Liver (tissue), 9 donors: Measurements from ENCODE around the gene ERI2. TPM values are rescaled to one million over a fixed set of nuclear protein-coding genes. Genes with fewer than 3 reads are reported as not detected.

Experiments
- DNase-seq: peaks from one replicate; pipeline ENCODE4 v3.0.0-alpha.2; 2017; ENCODE audit warnings: low spot score
- H3K27ac ChIP-seq, 2 donors: one replicate each; pipeline ENCODE4 v1.7.0; 2013; ENCODE audit warnings: inconsistent platforms in 2 of 2, low read length in 2 of 2, control low read depth in 1 of 2, low read depth in 1 of 2, mild to moderate bottlenecking in 1 of 2
- H3K27me3 ChIP-seq, 4 donors: one replicate each; pipeline versions ENCODE4 v1.6.1 to v1.7.0; 2013; ENCODE audit warnings: low read length in 3 of 4, inconsistent platforms in 1 of 4, mild to moderate bottlenecking in 1 of 4, moderate library complexity in 1 of 4; ENCODE audit not compliant: control insufficient read depth in 4 of 4, insufficient read depth in 4 of 4
- H3K36me3 ChIP-seq, 4 donors: one replicate each; pipeline versions ENCODE4 v1.6.1 to v1.7.0; 2013; ENCODE audit warnings: low read length in 3 of 4, mild to moderate bottlenecking in 3 of 4, low read depth in 1 of 4, moderate library complexity in 1 of 4; ENCODE audit not compliant: control insufficient read depth in 4 of 4, insufficient read depth in 3 of 4
- H3K4me1 ChIP-seq, 4 donors: one replicate each; pipeline versions ENCODE4 v1.6.1 to v1.7.0; 2013; ENCODE audit warnings: low read length in 3 of 4, mild to moderate bottlenecking in 3 of 4, moderate library complexity in 1 of 4; ENCODE audit not compliant: control insufficient read depth in 4 of 4, insufficient read depth in 4 of 4
- H3K4me3 ChIP-seq, 3 donors: one replicate each; pipeline versions ENCODE4 v1.6.1 to v1.7.0; 2013; ENCODE audit warnings: low read length in 3 of 3, control low read depth in 1 of 3, low read depth in 1 of 3, mild to moderate bottlenecking in 1 of 3
- H3K9ac ChIP-seq, 2 donors: one replicate each; pipeline ENCODE4 v1.7.0; 2013; ENCODE audit warnings: low read length in 2 of 2, mild to moderate bottlenecking in 2 of 2, moderate library complexity in 2 of 2, control low read depth in 1 of 2, low read depth in 1 of 2
- H3K9me3 ChIP-seq, 4 donors: one replicate each; pipeline versions ENCODE4 v1.6.1 to v1.7.0; 2013; ENCODE audit warnings: low read length in 3 of 4; ENCODE audit not compliant: control insufficient read depth in 4 of 4
- ATF3 ChIP-seq: IDR thresholded peaks from 2 replicates; pipeline ENCODE4 v1.6.1; 2016; ENCODE audit warnings: antibody characterized with exemption
- CTCF ChIP-seq: fragments of 150-350 bp; IDR thresholded peaks from 2 replicates; pipeline ENCODE4 v1.5.1; 2017; ENCODE audit warnings: improper control_type of control experiment, low read depth, low read length; ENCODE audit not compliant: missing input control
- EGR1 ChIP-seq, 2 donors: IDR thresholded peaks; 2 replicates each; pipeline ENCODE4 v1.6.1; 2016 to 2018; ENCODE audit warnings: antibody characterized with exemption in 2 of 2, low read depth in 2 of 2
- FOXA1 ChIP-seq: IDR thresholded peaks from 2 replicates; pipeline ENCODE4 v1.6.1; 2016; ENCODE audit warnings: antibody characterized with exemption
- FOXA2 ChIP-seq: IDR thresholded peaks from 2 replicates; pipeline ENCODE4 v1.6.1; 2016; ENCODE audit warnings: antibody characterized with exemption
- GABPA ChIP-seq, 2 donors: IDR thresholded peaks in 1 of 2; conservative IDR thresholded peaks in 1 of 2; 2 replicates each; pipeline ENCODE4 v1.6.1; 2016; ENCODE audit warnings: antibody characterized with exemption in 2 of 2, mild to moderate bottlenecking in 1 of 2, moderate library complexity in 1 of 2
- HNF4A ChIP-seq, 2 donors: conservative IDR thresholded peaks; 2 replicates each; pipeline ENCODE4 v1.6.1; 2016; ENCODE audit warnings: antibody characterized with exemption in 2 of 2, mild to moderate bottlenecking in 2 of 2
- HNF4G ChIP-seq: IDR thresholded peaks from 2 replicates; pipeline ENCODE4 v1.6.1; 2016; ENCODE audit warnings: antibody characterized with exemption
- JUND ChIP-seq, 2 donors: IDR thresholded peaks; 2 replicates each; pipeline ENCODE4 v1.6.1; 2016; ENCODE audit warnings: antibody characterized with exemption in 2 of 2
- MAX ChIP-seq: IDR thresholded peaks from 2 replicates; pipeline ENCODE4 v1.6.1; 2016; ENCODE audit warnings: antibody characterized with exemption
- NR2F2 ChIP-seq: IDR thresholded peaks from 2 replicates; pipeline ENCODE4 v1.6.1; 2016; ENCODE audit warnings: antibody characterized with exemption
- RAD21 ChIP-seq, 2 donors: IDR thresholded peaks; 2 replicates each; pipeline ENCODE4 v1.6.1; 2016; ENCODE audit warnings: antibody characterized with exemption in 2 of 2, mild to moderate bottlenecking in 2 of 2
- REST ChIP-seq: IDR thresholded peaks from 2 replicates; pipeline ENCODE4 v1.6.1; 2016; ENCODE audit warnings: antibody characterized with exemption, mild to moderate bottlenecking
- RXRA ChIP-seq, 2 donors: IDR thresholded peaks; 2 replicates each; pipeline ENCODE4 v1.6.1; 2017 to 2018; ENCODE audit warnings: antibody characterized with exemption in 2 of 2, mild to moderate bottlenecking in 1 of 2
- SP1 ChIP-seq: IDR thresholded peaks from 2 replicates; pipeline ENCODE4 v1.6.1; 2018; ENCODE audit warnings: antibody characterized with exemption, mild to moderate bottlenecking
- TAF1 ChIP-seq: conservative IDR thresholded peaks from 2 replicates; pipeline ENCODE4 v1.6.1; 2016; ENCODE audit warnings: antibody characterized with exemption, mild to moderate bottlenecking
- YY1 ChIP-seq: IDR thresholded peaks from 2 replicates; pipeline ENCODE4 v1.6.1; 2016; ENCODE audit warnings: antibody characterized with exemption, mild to moderate bottlenecking
- ZBTB33 ChIP-seq: IDR thresholded peaks from 2 replicates; pipeline ENCODE4 v1.6.1; 2016; ENCODE audit warnings: antibody characterized with exemption
- WGBS: extraction: QIAGEN DNeasy Blood & Tissue Kit; methylation state at CpG from one replicate; pipeline ENCODE4 v1.1.7; 2013; 5-methylcytosine and 5-hydroxymethylcytosine counted together
- polyA plus RNA-seq, 2 donors: library from polyadenylated mRNA; stranded (reverse) in 1 of 2; unstranded in 1 of 2; fragments of 200-250 nt in 1 of 2; fragments of >200 nt in 1 of 2; fragmentation: Nextera tagmentation in 1 of 2; extraction: Ambion mirVana in 1 of 2; gene quantifications; one replicate each; pipeline versions ENCODE4 v1.2.1 to v1.2.3, GENCODE V29; 2013 to 2015
- total RNA-seq, 2 donors: library from RNA; depleted of rRNA; stranded (reverse); fragments of >200 nt; gene quantifications; one replicate each; pipeline ENCODE4 v1.2.3, GENCODE V29; 2014
- donor health status: healthy.
- donor health status: healthy.
- donor health status: healthy.
- donor health status: healthy.
- donor health status: healthy.

The ERI2 gene
- total and polyA plus RNA-seq, 4 donors: 8.8 to 79.1 (median 19.1) TPM

- TF ChIP-seq JUND (IDR thresholded peaks at IDR 0.05) (no peak), GABPA (IDR thresholded peaks at IDR 0.05 in 1 of 2, conservative IDR thresholded peaks at IDR 0.05 in 1 of 2) (no peak), SP1 (no peak), CTCF (no peak), RAD21 (IDR thresholded peaks at IDR 0.05) (no peak), TAF1 (no peak), YY1 (no peak), RXRA (IDR thresholded peaks at IDR 0.05) (no peak), MAX (no peak), REST (no peak), FOXA1 (no peak), HNF4A (conservative IDR thresholded peaks at IDR 0.05) (no peak), NR2F2 (no peak), HNF4G (no peak), EGR1 (IDR thresholded peaks at IDR 0.05; ENCODE audit: low read depth in 2 of 2) (no peak), FOXA2 (no peak), ZBTB33 (no peak), ATF3 (no peak)
- Histone ChIP-seq H3K4me1 (peaks cover 7 to 47% (median 22%) of the 10 kb centered on the region in 4 donors), H3K27ac (no peak overlapping the region), H3K27me3 (no peaks in the 10 kb centered on the region), H3K4me3 (no peak overlapping the region), H3K9me3 (no peaks in the 10 kb centered on the region), H3K9ac (no peak overlapping the region), H3K36me3 (peaks cover 2 to 10% (median 4%) of the 10 kb centered on the region in 4 donors)
- WGBS: 95% methylated on average over 5 of the region's 5 CpGs
- no peak for DNase-seq
Observed at GRCh38 chr16:20766294-20766693, 40.0 kb downstream of the ERI2 start.
